RCC 7860 (cell line): ENCODE measurements around the gene RNF17.

Source experiments
- DNase-seq: peaks from one replicate; pipeline ENCODE4 v3.0.0-alpha.2; 2015; ENCODE audit warnings: low spot score
- FAIRE-seq: peaks from 2 replicates; lab custom pipeline; 2012; peaks lifted over from hg19 to GRCh38; lab: Jason Lieb, UNC

The RNF17 gene

DNA sequence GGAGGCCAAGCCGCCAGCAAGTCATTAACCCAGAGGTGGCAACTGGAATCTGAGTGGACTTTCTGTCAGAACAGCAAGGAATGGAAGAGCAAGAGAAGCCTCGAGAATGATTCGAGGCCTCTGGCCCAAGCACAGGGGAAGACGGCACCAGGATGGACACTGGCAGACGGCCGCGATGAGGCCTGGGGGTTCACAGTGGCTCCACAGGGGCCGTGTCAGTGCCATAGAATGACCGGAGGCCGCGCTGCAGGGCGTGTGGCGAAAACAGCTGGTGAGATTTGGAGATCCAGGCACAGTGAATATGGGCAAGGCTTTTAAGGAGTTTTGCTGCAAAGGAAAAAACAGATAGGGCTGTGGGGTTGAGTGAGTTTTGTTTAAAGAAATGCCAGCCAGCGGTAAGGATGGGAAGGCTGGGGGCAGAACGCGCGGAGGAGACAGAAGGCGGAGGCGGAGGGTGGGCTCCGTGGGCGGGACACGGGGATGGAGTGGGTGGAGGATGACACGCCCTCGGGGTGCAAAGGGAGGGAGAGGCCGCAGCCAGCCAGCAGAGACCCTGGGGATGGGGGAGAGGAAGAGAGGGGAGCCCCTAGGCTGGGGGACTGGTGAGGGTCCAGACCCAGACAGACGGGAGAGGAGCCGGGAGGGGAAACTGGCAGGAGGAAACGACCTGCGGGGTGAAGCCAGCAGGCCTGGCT, 130.5 kb downstream of the RNF17 start:
- FAIRE-seq: no peak
- no peak for DNase-seq

DNA sequence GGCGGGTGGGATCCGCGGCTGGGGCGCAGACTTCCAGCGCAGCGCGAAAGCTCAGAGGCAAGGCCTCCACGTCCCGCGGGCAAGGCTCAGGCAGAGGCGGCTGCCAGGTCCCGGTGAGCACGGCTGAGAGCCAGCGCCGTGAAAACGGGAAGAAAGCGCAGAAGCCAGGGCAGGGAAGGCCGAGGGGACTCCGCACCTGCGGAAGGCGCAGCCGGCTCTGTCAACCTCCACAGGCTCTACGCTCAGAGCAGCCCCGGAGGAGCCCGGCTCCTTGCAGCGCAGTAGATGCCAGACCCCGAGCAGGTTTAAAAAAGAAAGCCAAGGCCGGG, 131.0 kb downstream of the RNF17 start:
- no peak for DNase-seq
- no peak for FAIRE-seq

DNA sequence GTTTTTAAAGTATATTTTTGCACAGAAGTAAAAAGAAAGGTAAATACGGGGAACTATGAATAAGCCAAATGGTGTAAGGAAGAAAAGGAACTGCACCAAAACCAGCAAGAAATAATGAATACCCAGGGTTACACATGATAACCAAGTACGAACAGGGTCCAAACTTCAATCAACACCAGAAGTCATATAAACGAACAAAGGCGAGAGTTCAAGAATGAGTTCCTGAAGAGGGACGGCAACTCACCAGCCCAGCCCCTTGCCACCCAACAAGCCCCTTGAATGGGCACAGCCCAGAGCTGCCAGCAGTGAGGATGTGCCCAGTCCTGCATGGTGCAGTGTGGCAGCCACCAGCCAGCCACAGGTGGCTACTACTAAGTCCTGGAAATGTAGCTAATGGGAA, 132.1 kb downstream of the RNF17 start:
- DNase-seq (no peak), FAIRE-seq (no peak)

DNA sequence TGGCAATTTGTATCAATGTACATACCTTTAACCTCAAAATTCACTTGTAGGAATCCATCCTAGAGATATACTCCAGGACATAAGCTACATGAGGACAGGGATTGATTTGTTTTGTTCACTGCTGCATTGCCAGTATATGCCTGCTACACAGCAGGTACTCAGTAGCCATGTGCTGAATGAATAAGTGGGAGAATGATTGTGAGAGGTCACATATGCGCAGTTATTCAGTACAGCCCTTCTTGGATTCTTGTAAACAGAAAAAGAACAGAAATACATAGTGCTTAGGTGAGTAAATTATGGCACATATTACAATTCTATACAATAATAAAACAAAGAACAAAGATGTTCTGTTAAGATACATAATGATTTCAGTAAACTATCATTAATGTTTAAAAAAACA, 133.3 kb downstream of the RNF17 start:
- DNase-seq (no peak), FAIRE-seq (no peak)

DNA sequence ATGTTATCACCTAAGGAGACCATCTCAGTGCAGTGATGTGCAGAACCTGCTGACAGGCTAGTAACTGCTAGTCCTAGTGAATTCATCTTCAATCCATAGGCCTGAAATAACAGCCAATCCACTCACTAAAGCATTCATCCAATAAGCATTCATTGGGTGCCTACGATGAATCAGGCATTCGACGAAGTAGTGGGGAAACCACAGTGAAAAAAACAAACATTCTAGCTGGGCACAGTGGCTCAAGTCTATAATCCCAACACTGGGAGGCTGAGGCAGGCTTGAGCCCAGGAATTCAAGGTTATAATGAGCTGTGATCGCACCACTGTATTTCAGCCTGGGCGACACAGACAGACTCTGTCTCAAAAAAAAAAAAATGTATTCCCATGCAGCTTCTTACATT, 135.6 kb downstream of the RNF17 start:
- no peak for FAIRE-seq
- no peak for DNase-seq

DNA sequence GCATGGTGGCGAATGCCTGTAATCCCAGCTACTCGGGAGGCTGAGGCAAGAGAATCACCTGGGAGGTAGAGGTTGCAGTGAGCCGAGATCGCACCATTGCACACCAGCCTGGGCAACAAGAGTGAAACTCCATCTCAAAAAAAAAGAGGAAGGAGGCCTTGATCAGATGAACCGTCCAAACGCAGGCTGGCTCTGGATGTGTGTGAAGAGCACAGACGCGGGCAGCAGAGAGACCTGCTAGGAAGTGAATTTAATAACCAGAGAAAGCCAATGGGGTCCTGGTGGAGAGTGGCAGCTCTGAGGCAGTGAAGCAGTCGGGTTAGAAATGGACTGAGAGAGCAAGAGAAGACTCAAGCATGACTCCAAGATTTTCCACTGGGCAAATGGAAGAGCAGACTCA, 136.5 kb downstream of the RNF17 start:
- no peak for DNase-seq
- FAIRE-seq: no peak

DNA sequence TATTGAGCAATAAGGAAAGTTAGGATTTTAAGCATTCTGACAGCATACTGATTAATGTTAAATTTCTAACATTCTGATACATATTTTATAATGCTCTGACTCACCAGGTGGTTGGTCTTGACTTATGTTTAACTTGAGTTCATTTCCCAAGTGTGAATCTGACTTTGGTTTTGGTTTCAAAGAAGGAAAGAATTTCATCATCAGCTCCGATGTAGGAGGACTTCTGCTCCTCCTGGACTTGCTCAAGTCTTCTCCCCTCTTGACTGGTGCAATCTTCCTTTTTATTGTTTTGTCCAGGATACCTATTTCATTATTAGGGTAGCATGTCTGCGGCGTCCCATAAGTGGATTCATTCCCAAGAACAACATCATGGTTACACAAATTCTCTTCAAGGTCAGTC, 141.3 kb downstream of the RNF17 start:
- DNase-seq (no peak), FAIRE-seq (peak; percentile 42)

DNA sequence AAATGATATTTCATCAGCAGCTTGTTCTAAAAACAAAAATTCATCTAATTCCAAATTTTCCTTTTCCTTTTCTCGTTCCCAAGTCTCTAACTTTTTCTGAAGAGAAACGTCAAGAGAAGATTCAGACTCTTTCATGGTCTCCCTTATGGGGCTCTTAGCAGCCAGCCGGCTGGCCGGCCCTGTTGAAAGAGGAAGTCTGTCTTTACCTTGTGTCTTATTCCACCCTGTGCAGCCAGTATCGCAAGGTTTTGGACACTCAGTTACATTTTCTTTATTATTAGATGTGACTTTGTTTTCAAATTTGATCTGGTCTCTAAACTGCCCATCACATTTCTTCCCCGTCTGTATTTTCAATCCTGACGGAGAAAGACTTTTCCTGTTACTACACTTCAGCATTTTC, 142.3 kb downstream of the RNF17 start:
- FAIRE-seq (no peak), DNase-seq (no peak)

DNA sequence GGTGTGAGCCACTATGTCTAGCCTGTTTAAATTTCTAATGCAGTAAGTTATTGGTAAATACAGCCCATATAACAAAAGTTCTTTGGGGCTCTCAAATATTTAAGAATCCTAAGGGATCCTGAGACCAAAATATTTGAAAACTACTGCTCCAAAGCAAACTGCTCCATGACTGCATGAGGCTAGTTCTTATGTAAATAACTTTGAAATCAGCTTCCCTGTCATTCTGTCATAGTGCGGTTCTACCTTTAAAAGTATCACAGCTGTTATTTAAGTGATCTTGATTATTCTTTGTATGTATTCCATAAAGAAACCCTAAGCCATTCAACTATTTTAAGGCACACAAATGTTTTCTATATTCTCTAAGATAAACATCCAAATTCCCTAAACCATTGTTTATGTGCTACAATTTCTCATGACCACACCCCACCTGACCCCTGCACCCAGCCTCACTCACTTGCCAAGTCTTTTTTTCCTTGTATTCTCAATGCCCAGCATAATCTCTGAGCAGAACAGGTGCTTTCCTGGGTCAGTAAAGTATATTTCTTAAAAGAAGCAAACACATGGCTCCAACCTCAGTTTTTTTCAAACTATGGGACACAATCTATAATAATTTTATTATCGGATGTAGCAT, 146.6 kb downstream of the RNF17 start:
- DNase-seq: no peak
- FAIRE-seq: no peak

DNA sequence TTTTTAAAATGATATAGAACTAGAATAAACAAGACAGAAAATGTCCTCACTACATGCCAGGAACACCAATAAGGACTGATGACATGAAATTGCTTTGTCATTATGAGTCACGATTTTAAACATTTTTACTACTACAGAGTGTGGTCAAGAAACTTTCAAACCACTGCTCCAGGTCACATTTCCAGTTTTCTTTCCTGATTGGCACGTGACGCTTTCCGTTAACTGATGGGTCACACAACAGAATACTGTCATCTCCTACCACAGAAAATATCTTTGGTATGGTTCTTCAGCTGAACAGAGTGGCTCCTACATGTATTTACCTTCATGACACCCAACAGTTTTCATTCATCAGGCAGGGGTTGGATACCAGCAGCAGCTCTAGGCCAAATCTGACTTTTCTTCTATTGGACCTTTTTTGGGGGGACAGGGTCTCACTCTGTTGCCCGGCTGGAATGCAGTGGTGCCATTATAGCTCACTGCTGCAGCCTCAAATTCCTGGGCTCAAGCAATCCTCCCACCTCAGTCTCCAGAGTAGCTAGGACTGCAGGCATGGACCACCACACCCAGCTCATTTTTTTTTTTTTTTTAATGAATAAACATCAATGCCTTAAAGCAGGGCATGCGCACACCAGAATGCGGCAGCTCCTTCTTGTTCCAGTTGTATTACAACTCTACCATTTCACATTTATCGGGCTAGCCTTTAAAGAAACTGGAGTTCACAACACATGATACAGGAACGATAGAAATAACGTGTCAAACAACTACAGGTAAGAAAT, 147.4 kb downstream of the RNF17 start:
- FAIRE-seq (peak; percentile 88), DNase-seq (peak; percentile 81)

DNA sequence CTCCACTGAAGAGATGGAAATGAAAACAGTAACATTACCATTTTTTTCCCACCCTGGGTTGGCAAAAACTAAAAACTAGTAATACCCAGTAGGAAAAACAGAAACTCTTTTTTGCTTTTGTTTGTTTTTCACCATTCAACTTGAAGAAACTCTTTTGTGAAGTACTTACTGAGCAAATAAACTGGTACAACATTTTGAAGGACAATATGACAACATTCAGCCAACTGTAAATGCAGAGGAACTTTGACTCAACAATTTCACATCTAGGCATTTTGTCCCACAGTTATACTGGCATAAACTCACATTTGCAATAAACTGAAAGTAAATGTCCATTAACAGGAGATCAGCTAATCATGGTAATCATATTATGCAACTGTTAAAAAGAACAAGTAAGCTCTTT, 152.5 kb downstream of the RNF17 start:
- DNase-seq (no peak), FAIRE-seq (no peak)

DNA sequence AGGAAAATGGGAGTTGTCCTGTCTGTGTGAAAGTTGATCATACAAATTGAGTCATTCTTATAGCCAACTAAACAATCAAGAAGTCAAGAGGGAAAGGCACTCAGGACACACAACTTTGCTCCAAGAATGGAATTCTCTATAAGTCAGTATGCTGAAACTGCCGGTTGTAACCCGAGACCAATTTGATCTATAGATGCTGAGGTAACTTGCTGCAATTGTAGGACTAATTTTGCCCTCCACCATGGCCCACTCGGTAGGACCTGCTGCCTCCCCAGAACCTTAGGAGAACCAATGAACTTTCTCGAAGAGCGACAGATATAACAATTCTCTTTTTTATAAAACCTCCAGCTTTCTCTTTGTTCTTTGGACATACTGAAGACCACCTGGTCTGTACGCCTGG, 157.0 kb downstream of the RNF17 start:
- DNase-seq (no peak), FAIRE-seq (no peak)

DNA sequence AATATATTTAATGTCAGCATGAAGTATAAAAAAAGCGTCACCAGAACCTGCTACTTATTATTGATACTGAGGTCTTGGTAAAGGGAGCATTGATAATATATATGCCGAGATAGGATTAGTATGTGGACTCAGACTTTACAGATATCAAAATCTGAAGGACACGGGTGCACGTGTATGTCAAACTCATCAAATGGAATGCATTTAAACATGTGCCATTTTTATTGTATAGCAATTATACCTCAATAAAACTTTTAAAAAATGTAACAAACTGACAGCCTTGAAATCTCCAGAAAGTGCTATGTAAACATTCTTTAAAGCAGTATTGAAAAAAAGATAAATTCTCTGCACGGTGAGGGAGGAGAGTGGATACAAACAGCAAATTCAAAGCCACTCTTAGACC, 157.9 kb downstream of the RNF17 start:
- FAIRE-seq: no peak
- no peak for DNase-seq

DNA sequence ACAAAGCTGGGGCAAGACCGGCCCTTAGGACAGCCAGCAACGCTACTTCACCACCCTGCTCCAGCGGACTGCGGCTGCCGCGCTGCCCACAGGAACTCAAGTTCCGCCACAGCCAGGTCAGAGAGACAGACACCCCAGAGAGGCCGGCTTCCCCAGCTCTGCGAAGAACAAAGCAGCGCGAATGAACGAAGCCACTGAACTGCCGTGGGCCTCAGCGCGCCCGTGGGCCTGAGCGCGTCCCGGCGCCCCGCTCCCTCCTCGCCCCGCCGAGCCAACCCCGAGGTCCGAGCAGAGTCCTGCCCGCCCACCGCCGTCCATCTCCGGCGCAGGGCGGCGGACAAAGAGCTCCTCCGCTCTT, 158.4 kb downstream of the RNF17 start:
- FAIRE-seq (no peak), DNase-seq (no peak)

DNA sequence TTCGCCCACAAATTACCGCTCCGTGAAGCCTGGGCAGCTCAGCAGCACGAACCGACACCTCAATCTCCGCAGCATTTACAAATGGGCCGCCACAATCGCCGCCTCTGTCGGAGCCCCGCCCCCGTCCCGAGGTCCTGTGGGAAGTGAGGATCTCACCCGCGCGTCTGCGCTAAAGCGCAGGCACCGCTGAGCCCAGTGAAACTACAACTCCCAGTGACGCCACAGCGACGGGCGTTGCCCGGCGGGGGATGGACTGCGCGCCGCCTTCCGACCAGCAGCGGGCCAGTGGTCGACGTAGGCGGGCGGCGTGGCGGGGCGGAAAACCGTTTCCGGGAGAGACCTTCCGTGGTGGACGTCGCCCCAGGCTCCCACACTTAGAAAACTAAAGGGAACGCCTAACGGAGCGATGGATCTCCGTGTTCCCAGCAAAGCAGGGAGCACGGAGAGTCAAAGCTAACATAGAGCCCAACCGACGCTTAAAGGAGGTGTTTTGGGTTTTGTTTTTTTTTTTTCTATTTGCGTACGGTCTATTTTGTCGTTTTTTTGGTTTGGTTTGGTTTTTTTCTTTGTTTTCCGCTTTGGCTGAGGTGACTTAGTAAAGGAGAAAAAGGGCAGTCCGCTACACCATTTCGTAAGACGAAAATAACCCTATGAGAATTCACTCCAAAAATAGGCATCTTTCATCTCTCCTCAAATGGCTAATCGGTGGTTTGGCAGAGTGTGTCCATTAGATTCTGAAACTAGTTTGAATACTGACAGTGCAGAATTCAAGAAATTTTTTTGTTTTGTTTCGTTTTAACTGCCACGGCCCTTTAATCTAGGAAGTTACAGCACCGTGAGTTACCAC, 159.0 kb downstream of the RNF17 start:
- FAIRE-seq (peak; percentile 56), DNase-seq (peak; percentile 88)

DNA sequence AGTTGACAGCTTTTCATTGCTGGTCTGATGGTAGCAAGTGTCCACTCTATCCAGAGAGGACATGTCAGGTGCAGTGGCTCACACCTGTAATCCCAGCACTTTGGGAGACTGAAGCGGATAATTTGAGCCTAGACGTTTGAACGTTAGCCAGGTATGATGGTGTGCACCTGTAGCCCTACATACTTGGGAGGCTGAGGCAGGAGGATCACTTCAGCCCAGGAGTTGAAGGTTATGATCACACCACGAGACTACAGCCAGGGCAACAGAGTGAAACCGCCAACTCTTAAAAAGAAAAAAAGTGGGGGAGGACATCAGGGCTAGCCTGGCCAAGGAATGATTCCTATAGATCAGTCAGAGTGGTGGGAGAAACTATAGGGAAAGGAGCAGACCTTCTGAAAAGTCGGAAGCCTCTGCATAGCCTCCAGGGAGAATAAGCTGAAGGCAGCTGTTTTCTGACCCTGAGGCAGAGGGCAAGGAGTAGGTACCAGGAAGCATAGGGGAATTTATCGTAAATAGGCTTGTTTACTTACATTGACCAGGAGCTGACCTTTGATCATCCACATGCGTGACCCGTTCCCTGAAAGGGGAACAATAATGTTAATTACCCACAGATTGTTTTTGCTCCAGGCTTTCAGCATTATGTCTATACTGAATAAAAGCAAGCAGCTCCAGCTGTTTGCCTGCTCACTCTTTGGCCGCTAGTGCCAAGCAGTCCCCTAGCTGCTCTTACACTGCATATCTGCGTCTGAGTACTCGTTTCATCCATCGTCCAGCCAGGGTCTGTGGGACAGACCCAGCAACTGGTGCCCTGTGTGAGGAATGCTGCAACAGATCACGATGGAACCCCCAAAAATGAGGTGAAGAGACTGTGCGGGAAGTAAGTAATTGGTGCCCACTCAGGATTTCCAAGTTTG, 161.6 kb downstream of the RNF17 start:
- DNase-seq: no peak
- FAIRE-seq: no peak

DNA sequence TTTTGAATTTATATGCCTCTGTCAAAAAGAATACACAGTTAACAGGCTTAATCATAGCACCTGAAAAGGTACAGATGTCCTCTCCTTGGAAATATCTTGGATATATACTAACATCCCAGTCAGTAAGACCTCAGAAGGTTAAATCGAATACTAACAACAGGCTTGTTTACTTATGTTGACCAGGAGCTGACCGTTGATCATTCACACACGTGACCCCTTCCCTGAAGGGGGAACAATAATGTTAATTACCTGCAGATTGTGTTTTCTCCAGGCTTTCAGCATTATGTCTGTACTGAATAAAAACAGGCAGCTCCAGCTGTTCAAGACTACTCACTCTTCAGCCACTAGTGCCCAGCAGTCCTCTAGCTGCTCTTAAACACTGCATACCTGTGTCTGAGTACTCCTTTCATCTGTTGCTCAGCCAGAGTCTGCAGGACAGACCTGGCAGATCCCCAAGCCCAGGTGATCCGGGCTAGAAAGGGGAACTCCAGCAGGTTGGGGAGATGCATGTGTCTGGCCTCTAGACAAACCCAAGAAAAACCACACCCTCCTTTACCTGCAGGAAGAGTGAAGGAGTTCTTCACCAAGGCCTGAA, 163.9 kb downstream of the RNF17 start:
- FAIRE-seq (no peak), DNase-seq (no peak)

DNA sequence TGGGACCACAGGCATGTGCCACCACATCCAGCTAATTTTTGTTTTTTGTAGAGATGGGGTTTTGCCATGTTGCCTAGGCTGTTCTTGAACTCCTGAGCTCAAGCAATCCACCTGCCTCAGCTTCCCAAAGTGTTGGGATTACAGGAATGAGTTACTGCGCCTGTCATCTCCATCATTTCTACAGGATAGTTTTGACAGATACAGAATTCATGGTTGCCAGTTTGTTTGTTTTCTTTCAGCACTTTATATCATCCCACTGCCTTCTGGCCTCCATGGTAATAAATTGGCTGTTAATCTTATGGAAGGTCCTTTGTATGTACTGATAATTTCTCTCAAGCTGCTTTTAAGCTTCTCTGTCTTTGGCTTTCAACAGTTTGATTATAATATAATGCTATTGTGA, 165.2 kb downstream of the RNF17 start:
- DNase-seq (no peak), FAIRE-seq (no peak)
